ENCODE results near the gene PSMB7.

GRCh38 chr9:124386201-124386600 lies 29.0 kb downstream of the PSMB7 start:
- TF ChIP-seq TAF1 (IDR thresholded peaks at IDR 0.05; ENCODE audit: low read depth) = no peak
- no peak for TF ChIP-seq MAX (IDR thresholded peaks at IDR 0.05)
- no peak for TF ChIP-seq RAD21 (IDR thresholded peaks at IDR 0.05; ENCODE audit: low read depth)
- TF ChIP-seq CREB1 (IDR thresholded peaks at IDR 0.05; ENCODE audit: low read depth) = no peak
- TF ChIP-seq, protein P1, sequence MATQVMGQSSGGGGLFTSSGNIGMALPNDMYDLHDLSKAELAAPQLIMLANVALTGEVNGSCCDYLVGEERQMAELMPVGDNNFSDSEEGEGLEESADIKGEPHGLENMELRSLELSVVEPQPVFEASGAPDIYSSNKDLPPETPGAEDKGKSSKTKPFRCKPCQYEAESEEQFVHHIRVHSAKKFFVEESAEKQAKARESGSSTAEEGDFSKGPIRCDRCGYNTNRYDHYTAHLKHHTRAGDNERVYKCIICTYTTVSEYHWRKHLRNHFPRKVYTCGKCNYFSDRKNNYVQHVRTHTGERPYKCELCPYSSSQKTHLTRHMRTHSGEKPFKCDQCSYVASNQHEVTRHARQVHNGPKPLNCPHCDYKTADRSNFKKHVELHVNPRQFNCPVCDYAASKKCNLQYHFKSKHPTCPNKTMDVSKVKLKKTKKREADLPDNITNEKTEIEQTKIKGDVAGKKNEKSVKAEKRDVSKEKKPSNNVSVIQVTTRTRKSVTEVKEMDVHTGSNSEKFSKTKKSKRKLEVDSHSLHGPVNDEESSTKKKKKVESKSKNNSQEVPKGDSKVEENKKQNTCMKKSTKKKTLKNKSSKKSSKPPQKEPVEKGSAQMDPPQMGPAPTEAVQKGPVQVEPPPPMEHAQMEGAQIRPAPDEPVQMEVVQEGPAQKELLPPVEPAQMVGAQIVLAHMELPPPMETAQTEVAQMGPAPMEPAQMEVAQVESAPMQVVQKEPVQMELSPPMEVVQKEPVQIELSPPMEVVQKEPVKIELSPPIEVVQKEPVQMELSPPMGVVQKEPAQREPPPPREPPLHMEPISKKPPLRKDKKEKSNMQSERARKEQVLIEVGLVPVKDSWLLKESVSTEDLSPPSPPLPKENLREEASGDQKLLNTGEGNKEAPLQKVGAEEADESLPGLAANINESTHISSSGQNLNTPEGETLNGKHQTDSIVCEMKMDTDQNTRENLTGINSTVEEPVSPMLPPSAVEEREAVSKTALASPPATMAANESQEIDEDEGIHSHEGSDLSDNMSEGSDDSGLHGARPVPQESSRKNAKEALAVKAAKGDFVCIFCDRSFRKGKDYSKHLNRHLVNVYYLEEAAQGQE (IDR thresholded peaks at IDR 0.05; ENCODE audit: low read depth) = no peak
- TF ChIP-seq EP300 (IDR thresholded peaks at IDR 0.05; ENCODE audit: borderline replicate concordance) = no peak
- TF ChIP-seq YY1 (IDR thresholded peaks at IDR 0.05; ENCODE audit: low read depth) = no peak
- TF ChIP-seq NFIC (IDR thresholded peaks at IDR 0.05) = no peak
- TF ChIP-seq EGR1 (IDR thresholded peaks at IDR 0.05) = no peak
